HepG2 (cell line): ENCODE measurements around the gene MYADML2. TPM values are rescaled to one million over a fixed set of nuclear protein-coding genes. Genes with fewer than 3 reads are reported as not detected.

Experiments used
- ATAC-seq: fragments of 200-7000 bp; cut with Tn5 transposase; 3 replicates; pipeline ENCODE4 v1.9.1; 2020; ENCODE audit warnings: mild to moderate bottlenecking, moderate library complexity
- BruUV-seq: library from RNA; stranded (reverse); fragments of 400-500 nt; replicated peaks from 2 replicates; lab custom pipeline; 2021; lab: Mats Ljungman, UMichigan
- CTCF ChIA-PET: fragments of 300-600 bp; formaldehyde crosslinking; extraction: SDS; loops from one replicate; lab custom pipeline; 2021; ENCODE audit warnings: low total read pairs, inconsistent platforms, low intra/inter-chr PET ratio; lab: Yijun Ruan, JAX
- POLR2A ChIA-PET: fragments of 350-600 bp; sonication (Branson Sonifier 250); formaldehyde crosslinking; loops from one replicate; lab custom pipeline; 2020; ENCODE audit warnings: antibody characterized with exemption, inconsistent platforms; lab: Yijun Ruan, JAX
- DNase-seq: peaks from one replicate; pipeline ENCODE4 v3.0.0-alpha.2; 2015; ENCODE audit warnings: low spot score
- FAIRE-seq: peaks from 3 replicates; lab custom pipeline; 2011; peaks lifted over from hg19 to GRCh38; lab: Jason Lieb, UNC
- H2AFZ ChIP-seq: one replicate; pipeline ENCODE4 v1.6.1; 2011; ENCODE audit warnings: low read length, inconsistent platforms
- H3K27ac ChIP-seq: fragments of 300-600 bp; 3 replicates; pipeline ENCODE4 v1.8.0; 2011; ENCODE audit warnings: mixed run types, mild to moderate bottlenecking, mixed read lengths, low read length, inconsistent platforms; ENCODE audit not compliant: insufficient read depth; ENCODE audit errors: extremely low read length
- H3K27me3 ChIP-seq, 2 experiments: fragments of 200-600 bp in 1 of 2; 2 replicates in 1 of 2; 3 replicates in 1 of 2; pipeline versions ENCODE4 v1.6.0 to v1.8.0; 2011; ENCODE audit warnings: low read length in 2 of 2, mild to moderate bottlenecking in 2 of 2, moderate library complexity in 2 of 2, inconsistent platforms in 1 of 2; ENCODE audit not compliant: insufficient read depth in 2 of 2, control insufficient read depth in 1 of 2
- H3K36me3 ChIP-seq, 2 experiments: fragments of 200-600 bp in 1 of 2; replicated peaks in 1 of 2; 2 replicates in 1 of 2; 3 replicates in 1 of 2; pipeline versions ENCODE4 v1.5.1 to v1.8.0; 2011; ENCODE audit warnings: low read length in 2 of 2, inconsistent platforms in 1 of 2; ENCODE audit not compliant: insufficient read depth in 2 of 2, control insufficient read depth in 1 of 2
- H3K4me1 ChIP-seq: 2 replicates; pipeline ENCODE4 v1.5.1; 2012; ENCODE audit warnings: low read length, inconsistent platforms; ENCODE audit not compliant: insufficient read depth
- H3K4me2 ChIP-seq: 2 replicates; pipeline ENCODE4 v1.6.0; 2011; ENCODE audit warnings: low read depth, low read length, inconsistent platforms
- H3K4me3 ChIP-seq, 3 experiments: fragments of 200-600 bp in 1 of 3; sonication (generic), shearing (Covaris generic) in 1 of 3; replicated peaks in 1 of 3; 2 replicates each; pipeline ENCODE4 v1.5.1; 2011 to 2016; ENCODE audit warnings: low read length in 3 of 3, inconsistent platforms in 2 of 3, low read depth in 2 of 3, mild to moderate bottlenecking in 2 of 3, control low read depth in 1 of 3, mixed read lengths in 1 of 3; ENCODE audit not compliant: insufficient read depth in 1 of 3
- H3K79me2 ChIP-seq: one replicate; pipeline ENCODE4 v1.6.1; 2011; ENCODE audit warnings: low read length, inconsistent platforms; ENCODE audit not compliant: insufficient read depth
- H3K9ac ChIP-seq: 2 replicates; pipeline ENCODE4 v1.6.0; 2011; ENCODE audit warnings: mild to moderate bottlenecking, low read depth, low read length, inconsistent platforms; ENCODE audit not compliant: insufficient read depth
- H3K9me3 ChIP-seq: 2 replicates; pipeline ENCODE4 v1.5.1; 2012; ENCODE audit warnings: mild to moderate bottlenecking, low read length
- H4K20me1 ChIP-seq: 2 replicates; pipeline ENCODE4 v1.6.0; 2011; ENCODE audit warnings: inconsistent platforms, mild to moderate bottlenecking, low read length, moderate library complexity; ENCODE audit not compliant: insufficient read depth
- DZIP1 ChIP-seq: sonication (generic); formaldehyde crosslinking; IDR thresholded peaks from 2 replicates; pipeline ENCODE4 v1.5.0; 2020; ENCODE audit warnings: mild to moderate bottlenecking, missing genetic modification reagents
- HNRNPK ChIP-seq: fragments of 200-400 bp; formaldehyde crosslinking; IDR thresholded peaks from 2 replicates; pipeline ENCODE4 v1.6.1; 2018; ENCODE audit warnings: low read length, low read depth, moderate library complexity, mild to moderate bottlenecking; ENCODE audit not compliant: poor library complexity, severe bottlenecking
- MTA3 ChIP-seq: sonication (generic); formaldehyde crosslinking; IDR thresholded peaks from 2 replicates; pipeline ENCODE4 v1.4.0; 2020; ENCODE audit warnings: missing genetic modification reagents
- PCBP1 ChIP-seq: fragments of 200-400 bp; formaldehyde crosslinking; IDR thresholded peaks from 2 replicates; pipeline ENCODE4 v1.6.1; 2017; ENCODE audit warnings: mild to moderate bottlenecking, low read depth, low read length, borderline replicate concordance
- POLR2G ChIP-seq: fragments of 200-400 bp; formaldehyde crosslinking; IDR thresholded peaks from 2 replicates; pipeline ENCODE4 v1.6.1; 2018; ENCODE audit warnings: mild to moderate bottlenecking, low read depth, low read length, moderate library complexity
- SSRP1 ChIP-seq: IDR thresholded peaks from 2 replicates; pipeline ENCODE4 v1.6.1; 2016; ENCODE audit warnings: control low read depth
- TERF1 ChIP-seq: sonication (generic); formaldehyde crosslinking; IDR thresholded peaks from 2 replicates; pipeline ENCODE4 v1.8.0; 2022; ENCODE audit warnings: mild to moderate bottlenecking, missing genetic modification reagents, moderate library complexity
- ZBTB38 ChIP-seq: sonication (generic); formaldehyde crosslinking; IDR thresholded peaks from 2 replicates; pipeline ENCODE4 v1.5.1; 2020; ENCODE audit warnings: mild to moderate bottlenecking, missing genetic modification reagents
- ZNF496 ChIP-seq: sonication (generic); formaldehyde crosslinking; IDR thresholded peaks from 2 replicates; pipeline ENCODE4 v1.8.1; 2023; ENCODE audit warnings: mild to moderate bottlenecking, moderate library complexity, missing genetic modification reagents; ENCODE audit not compliant: insufficient replicate concordance
- WGBS: methylation state at CpG from one replicate; pipeline ENCODE4 v1.1.6; 2017; ENCODE audit warnings: low lambda C conversion rate; 5-methylcytosine and 5-hydroxymethylcytosine counted together
- in situ Hi-C: cut with HindIII; loops from 2 replicates; pipeline ENCODE4 v1.10.0; 2017; ENCODE audit warnings: low pct_unique_long_range_greater_than_20kb; ENCODE audit not compliant: extremely low pct_ligation_motif_present
- intact Hi-C: fragments of 100-400 bp; cut with micrococcal nuclease; formaldehyde crosslinking; loops from one replicate; pipeline ENCODE4 v1.10.0; 2022; ENCODE audit not compliant: unreplicated experiment
- polyA plus RNA-seq, 8 experiments: library from polyadenylated mRNA; depleted of rRNA in 3 of 8; stranded (reverse) in 7 of 8; unstranded in 1 of 8; fragments of >200 nt; fragmentation: Illumina TruSeq in 4 of 8; extraction: Trizol in 4 of 8; gene quantifications; 2 replicates each; pipeline versions ENCODE4 v1.2.1 to v1.2.3, GENCODE V29; 2011 to 2016; ENCODE audit warnings: low read depth in 4 of 8, missing spikeins in 1 of 8, mixed read lengths in 1 of 8; ENCODE audit not compliant: insufficient read depth in 1 of 8
- total RNA-seq, 5 experiments: library from RNA; depleted of rRNA; stranded (reverse); fragments of >200 nt; fragmentation: Illumina TruSeq; extraction: Trizol; gene quantifications; 2 replicates each; pipeline ENCODE4 v1.2.3, GENCODE V29; 2016; ENCODE audit warnings: low read depth in 1 of 5

Gene MYADML2
- total and polyA plus RNA-seq, 2 of the 13 experiments (the other 11 are each of a cell fraction or from before 2014, with no cell fraction given), result not detected

DNA sequence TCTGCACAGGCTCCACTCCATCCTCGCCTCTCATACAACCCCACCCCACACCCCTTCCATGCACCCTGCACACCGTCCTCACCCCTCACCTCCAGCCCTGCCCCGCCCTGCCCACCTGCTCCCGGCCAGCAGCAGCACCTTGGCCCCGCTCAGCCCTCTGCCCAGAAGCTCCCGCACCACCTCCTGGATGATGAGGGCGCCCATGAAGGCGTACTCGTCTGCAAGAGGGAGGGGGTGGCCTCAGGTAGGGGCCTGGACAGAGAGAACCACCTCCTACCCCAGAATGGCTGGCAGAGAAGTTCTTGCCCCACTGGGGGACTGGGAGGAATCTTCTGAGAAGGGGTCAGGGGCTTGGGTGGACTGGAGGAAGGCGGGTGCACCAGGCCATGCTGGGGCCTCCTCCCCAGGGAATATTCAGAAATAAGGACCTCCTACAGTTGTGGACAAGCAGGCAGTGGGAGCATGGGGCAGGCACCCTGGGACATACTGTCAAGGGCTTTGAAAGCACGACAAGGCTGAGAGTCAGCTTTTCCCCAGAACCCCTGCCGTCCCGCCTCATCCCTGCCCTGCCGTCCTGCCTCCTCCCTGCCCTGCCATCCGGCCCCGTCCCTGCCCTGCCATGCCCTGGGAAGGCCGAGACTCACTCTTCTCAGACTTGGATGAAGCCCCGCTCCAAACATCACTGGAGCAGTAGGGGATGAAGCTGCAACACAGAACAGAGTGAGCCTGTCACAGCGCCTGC lies 10.8 kb upstream of the MYADML2 start:
- no TSS peak for BruUV-seq
- H3K9ac ChIP-seq, result peak overlapping the region; percentile 99
- no peak for DNase-seq
- in situ Hi-C loops, result loop anchor here (5.0 kb wide), 2 partner anchors 39 to 64 kb away; partner anchors contain the start of genes CENPX and LRRC45
- peaks cover 53% of the 10 kb centered on the region for H3K79me2 ChIP-seq
- peaks cover 23% of the 10 kb centered on the region for H4K20me1 ChIP-seq
- H2AFZ ChIP-seq, result no peak overlapping the region
- no peaks in the 10 kb centered on the region; a peak in 1 of 5 replicates for H3K27me3 ChIP-seq
- ChIA-PET CTCF (interaction anchor here (3.6 to 4.7 kb wide), 4 partner anchors 34 to 62 kb away, joined by 25 to 181 read pairs (median 53); partner anchors contain the start of genes CENPX and LRRC45), POLR2A (interaction anchor here (0.6 to 9.7 kb wide), 4 partner anchors 37 to 85 kb away, joined by 3 to 136 read pairs (median 32); partner anchors contain the start of genes CENPX and LRRC45)
- peak overlapping the region; percentile 95 to 97 (median 96) for H3K4me3 ChIP-seq
- 94% methylated on average over 16 of the region's 19 CpGs for WGBS
- H3K4me1 ChIP-seq, result peaks cover 67% of the 10 kb centered on the region
- peaks cover 33 to 57% of the 10 kb centered on the region in 2 experiments for H3K36me3 ChIP-seq
- H3K4me2 ChIP-seq, result peak overlapping the region; percentile 99
- H3K27ac ChIP-seq, result peak overlapping the region; percentile 86
- ATAC-seq, result no peak
- H3K9me3 ChIP-seq, result no peaks in the 10 kb centered on the region
- intact Hi-C loops, result loop anchor here (1.0 kb wide), 1 partner anchor 63 kb away; no protein-coding TSS in a partner anchor
- FAIRE-seq, result no peak
- TF ChIP-seq ZNF496 (CRISPR knock-in tag) (no peak), ZBTB38 (peak; percentile 23; the same call in 1 of the 2 replicates), DZIP1 (CRISPR knock-in tag) (peak; percentile 71; the same call in 1 of the 2 replicates), PCBP1 (peak; percentile 82; the same call in 1 of the 2 replicates), MTA3 (CRISPR knock-in tag) (no peak), POLR2G (0 out of 2 replicates have a peak, but pooled peaks have one; percentile 7), TERF1 (CRISPR knock-in tag) (no peak), SSRP1 (CRISPR knock-in tag) (peak; percentile 67; the same call in 1 of the 2 replicates), HNRNPK (peak; percentile 64)
